GM10847 (cell line): Measurements from ENCODE around the gene MATR3.
A peak's percentile ranks its signal among the peaks of the same experiment; 100 is the strongest.

ENCODE experiments used
- POLR2A ChIP-seq: IDR thresholded peaks from 2 replicates; pipeline ENCODE4 v1.6.1; 2011; ENCODE audit not compliant: insufficient read length; ENCODE audit errors: extremely low read depth

Gene MATR3

DNA sequence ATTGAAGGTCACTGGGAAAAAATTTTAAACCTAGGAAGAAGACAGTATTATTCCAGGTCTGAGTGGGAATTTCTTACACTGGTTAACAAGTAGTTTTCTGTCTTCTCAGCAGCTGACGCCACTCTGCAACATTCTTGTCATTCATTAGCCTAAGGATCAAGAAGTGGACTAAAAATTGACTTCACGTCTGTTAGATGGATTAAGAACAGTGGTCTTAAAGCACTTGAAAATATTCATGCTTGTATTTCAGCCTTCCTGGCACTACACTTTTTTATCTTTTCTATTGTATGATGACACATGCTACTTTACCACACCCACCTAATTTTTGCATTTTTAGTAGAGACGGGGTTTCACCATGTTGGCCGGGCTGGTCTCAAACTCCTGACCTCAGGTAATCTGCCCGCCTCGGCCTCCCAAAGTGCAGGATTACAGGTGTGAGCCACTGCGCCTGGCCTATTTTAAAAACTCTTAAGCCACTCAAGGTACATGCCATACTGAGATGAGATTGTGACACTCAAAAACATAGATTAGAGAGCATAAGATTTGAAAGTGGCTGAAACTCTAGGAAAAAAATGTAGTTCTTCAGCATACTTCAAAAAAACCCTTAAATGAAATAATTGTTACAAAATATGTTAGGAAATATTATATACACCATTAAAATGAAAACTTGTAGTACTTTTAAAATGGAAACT, 8.4 kb downstream of the MATR3 start:
- TF ChIP-seq POLR2A, result no peak

- TF ChIP-seq POLR2A, result no peak
Observed at GRCh38 chr5:139304391-139305324, 11.1 kb downstream of the MATR3 start.

- no peak for TF ChIP-seq POLR2A
Observed at GRCh38 chr5:139306197-139306596, 12.7 kb downstream of the MATR3 start.

GRCh38 chr5:139306628-139307379, 13.3 kb downstream of the MATR3 start:
- no peak for TF ChIP-seq POLR2A

DNA sequence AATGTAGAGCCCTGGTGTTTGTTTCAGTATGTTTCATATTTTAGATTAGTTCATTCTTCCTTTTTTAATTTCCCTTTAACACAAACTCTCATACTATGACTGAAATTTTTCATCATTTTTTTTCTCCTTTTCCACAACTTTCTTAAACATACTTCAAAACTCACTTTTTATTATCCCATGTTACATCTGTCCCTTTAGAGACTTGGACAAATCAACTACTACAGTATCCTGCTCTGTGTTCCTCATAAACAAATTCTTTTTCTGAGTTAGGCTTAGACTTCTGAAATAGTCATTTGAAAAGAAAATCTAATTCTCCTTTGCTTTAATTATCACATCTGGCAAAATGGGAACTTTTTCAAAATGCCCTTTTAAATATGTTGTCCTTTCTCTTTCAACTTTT, 15.3 kb downstream of the MATR3 start:
- no peak for TF ChIP-seq POLR2A

- no peak for TF ChIP-seq POLR2A
Observed at GRCh38 chr5:139312075-139312474, 18.5 kb downstream of the MATR3 start.

DNA sequence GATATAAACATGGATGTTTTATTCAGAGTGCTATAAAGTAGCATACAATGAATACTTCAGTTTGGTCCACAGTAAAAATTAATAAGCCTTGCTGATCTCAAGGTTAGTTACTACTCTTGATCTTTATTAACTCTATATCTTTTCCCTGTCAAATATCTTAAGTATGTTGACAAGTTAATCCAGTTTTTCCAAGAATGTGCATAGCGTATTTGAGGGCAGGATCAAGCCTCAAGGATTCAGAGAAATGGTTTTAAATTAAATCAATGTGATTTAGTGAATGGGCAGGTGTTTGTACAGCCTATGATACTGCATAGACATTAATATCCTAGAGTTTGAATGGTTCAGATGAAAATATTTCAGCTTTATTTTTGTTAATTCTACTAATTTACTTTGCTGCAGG, 20.7 kb downstream of the MATR3 start:
- TF ChIP-seq POLR2A, result no peak

DNA sequence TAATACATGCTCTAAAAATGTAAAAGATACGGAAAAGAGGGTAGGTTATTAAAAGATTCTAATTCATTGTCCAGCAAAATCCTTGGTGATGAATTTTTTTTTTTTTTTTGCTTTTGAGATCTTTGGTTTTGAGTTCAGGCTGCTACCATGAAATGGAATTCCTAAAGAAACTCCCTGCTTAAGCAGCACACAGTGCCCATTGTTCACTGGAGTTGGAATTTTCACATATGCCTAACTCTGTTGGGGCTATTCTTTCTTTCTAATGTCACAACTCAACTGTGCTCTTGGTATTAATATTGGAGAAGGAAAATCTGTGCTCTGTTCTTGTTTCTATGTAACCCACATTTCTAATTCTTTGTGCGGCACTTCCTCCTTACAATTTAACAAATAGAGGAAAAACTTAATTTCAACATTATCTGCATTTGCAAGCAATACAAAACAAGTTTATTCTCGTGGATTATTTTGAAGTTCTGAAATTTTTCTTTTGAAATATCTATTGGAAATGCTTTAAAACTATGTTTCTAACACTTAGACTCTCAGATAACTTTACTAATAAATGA, 21.6 kb downstream of the MATR3 start:
- no peak for TF ChIP-seq POLR2A

DNA sequence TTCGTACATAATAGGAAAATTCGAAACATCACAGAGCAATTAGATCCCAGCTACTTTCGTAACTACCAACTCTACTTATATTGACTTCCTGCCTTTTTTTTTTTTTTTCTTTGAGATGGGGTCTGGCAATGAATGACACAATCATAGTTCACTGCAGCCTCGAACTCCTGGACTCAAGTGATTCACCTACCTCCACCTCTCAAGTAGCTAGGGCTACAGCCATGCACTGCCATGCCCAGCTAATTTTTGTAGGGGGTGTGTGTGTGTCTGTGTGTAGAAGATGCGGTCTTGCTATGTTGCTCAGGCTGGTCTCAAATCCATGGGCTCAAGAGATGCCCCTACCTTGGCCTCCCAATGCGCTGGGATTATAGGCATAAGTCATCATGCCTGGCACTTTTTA, 42.3 kb downstream of the MATR3 start:
- TF ChIP-seq POLR2A, result no peak

DNA sequence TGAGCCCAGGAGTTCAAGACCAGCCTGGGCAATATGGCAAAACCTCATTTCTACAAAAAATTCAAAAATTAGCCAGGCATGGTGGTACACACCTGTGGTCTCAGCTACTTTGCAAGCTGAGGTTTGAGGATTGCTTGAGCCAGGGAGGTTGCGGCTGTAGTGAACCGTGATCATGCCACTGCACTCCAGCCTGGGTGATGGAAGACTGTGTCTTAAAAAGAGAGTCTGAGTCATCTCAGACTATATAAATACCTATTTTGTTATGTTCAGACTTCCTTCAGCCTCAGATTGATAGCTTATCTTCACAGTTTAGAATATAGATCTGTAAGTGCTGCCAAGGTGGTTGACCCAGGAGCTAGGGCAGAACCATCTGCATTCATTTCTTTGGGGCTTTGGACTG, 46.5 kb downstream of the MATR3 start:
- no peak for TF ChIP-seq POLR2A

- TF ChIP-seq POLR2A, result no peak
Observed at GRCh38 chr5:139341187-139341688, 47.7 kb downstream of the MATR3 start.

DNA sequence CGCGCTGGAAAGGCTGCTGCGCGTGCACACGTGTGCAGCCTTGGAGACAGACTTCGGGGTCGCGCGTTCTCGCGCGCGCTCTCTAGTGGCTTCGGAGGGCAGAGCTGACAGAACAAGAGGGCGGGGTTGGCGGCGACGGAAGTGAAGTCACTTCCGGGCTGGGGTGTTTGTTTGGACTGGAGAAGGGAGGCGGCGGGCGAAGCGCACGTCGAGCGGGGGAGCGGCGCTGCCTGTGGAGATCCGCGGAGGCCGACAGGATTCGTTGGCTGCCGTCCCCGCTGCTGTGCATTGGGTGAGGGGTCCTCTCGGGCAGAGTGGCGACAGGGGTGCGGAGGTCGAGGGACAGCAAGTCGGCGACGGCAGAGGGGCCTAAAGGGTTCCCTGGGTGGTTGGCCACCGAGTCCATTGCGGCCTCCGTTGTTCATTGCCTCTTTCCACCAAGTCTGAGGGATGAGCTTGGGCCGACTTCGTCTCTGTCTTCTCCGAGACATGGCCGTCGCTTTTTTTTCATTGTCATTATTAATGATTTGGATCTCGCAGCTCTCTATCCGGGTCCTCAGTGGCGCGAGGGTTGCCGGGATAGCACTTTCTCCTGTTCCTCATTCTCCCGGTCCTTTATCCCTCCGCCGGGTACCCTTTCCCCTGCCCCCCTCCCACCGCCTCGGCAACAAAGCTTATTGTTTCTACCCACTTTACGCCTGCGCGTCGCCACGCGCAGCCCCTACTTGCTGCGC, 48.3 kb downstream of the MATR3 start, which contains the start of gene PAIP2:
Gene PAIP2 (plus strand): TSS at position 166 of the 734 bp plus-strand sequence. CDS start 21,931 bp downstream, outside the sequence.
- peak; percentile 80 for TF ChIP-seq POLR2A

DNA sequence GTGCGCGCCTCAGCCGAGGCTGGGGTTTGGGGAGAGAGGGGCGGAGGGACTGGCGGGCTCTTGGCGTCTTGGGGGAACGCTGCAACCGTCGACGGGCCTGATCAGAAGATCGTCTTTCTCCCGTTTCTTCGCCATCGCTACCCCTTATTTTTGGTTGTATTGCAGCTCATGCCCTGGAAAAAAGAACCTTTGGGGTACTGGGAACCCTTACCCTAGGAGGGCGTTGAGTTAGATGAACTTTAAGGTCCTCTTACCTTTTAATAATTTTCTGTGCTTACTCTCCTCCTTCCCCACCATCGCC, 48.8 kb downstream of the MATR3 start:
- TF ChIP-seq POLR2A, result no peak

DNA sequence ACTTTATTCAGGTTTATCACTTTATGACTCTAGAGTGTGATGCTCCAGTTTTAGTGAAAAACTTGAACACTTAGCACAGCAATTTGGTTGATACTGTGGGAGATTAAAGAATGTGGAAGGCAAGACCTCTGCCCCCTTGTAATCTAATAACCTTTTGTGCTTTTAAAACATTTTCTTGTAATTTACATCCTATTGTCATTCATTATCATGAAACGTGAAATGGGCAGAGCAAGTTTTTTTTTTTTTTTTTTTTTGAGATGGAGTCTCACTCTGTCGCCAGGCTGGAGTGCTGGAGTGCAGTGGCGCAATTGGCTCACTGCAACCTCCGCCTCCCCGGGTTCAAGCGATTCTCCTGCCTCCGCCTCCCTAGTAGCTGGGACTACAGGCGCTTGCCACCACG, 49.9 kb downstream of the MATR3 start:
- TF ChIP-seq POLR2A, result no peak
